Keratinocyte (primary cell): ENCODE data around the gene ZBTB3. TPM values are rescaled to one million over a fixed set of nuclear protein-coding genes. Genes with fewer than 3 reads are reported as not detected.
"Not testable (repeated sequence)": the region's sequence is repeated elsewhere in the genome, so short reads cannot be mapped to it uniquely, and the experiment has no call there.

Source experiments
- DNase-seq: peaks from one replicate; pipeline ENCODE4 v3.0.0-alpha.2; 2011; ENCODE audit warnings: low read depth, missing footprints, low spot score
- FAIRE-seq: peaks from 2 replicates; lab custom pipeline; 2011; peaks lifted over from hg19 to GRCh38; lab: Jason Lieb, UNC
- H2AFZ ChIP-seq: 2 replicates; pipeline ENCODE4 v1.6.0; 2012; ENCODE audit warnings: low read length, control low read depth, inconsistent platforms; ENCODE audit not compliant: control insufficient read depth
- H3K27ac ChIP-seq: 2 replicates; pipeline ENCODE4 v1.5.1; 2011; ENCODE audit warnings: low read length; ENCODE audit not compliant: control insufficient read depth, insufficient read depth
- H3K27me3 ChIP-seq: 3 replicates; pipeline ENCODE4 v1.6.0; 2011; ENCODE audit warnings: low read length; ENCODE audit not compliant: control insufficient read depth, insufficient read depth; ENCODE audit errors: extremely low read depth
- H3K36me3 ChIP-seq, 2 experiments: 2 replicates in 1 of 2; 3 replicates in 1 of 2; pipeline ENCODE4 v1.5.1; 2011; ENCODE audit warnings: low read length in 2 of 2, mild to moderate bottlenecking in 1 of 2; ENCODE audit not compliant: control insufficient read depth in 2 of 2, insufficient read depth in 2 of 2; ENCODE audit errors: extremely low read depth in 1 of 2
- H3K4me1 ChIP-seq: 3 replicates; pipeline ENCODE4 v1.5.1; 2011; ENCODE audit warnings: low read length; ENCODE audit not compliant: control insufficient read depth, insufficient read depth; ENCODE audit errors: extremely low read depth
- H3K4me2 ChIP-seq: 3 replicates; pipeline ENCODE4 v1.6.0; 2011; ENCODE audit warnings: low read depth, low read length; ENCODE audit not compliant: control insufficient read depth, insufficient read depth; ENCODE audit errors: extremely low read depth
- H3K4me3 ChIP-seq, 3 experiments: fragments of 200-600 bp in 1 of 3; sonication (generic) in 1 of 3; 2 replicates in 2 of 3; 3 replicates in 1 of 3; pipeline ENCODE4 v1.5.1; 2011 to 2016; ENCODE audit warnings: low read length in 3 of 3, mild to moderate bottlenecking in 3 of 3, control low read depth in 2 of 3, inconsistent platforms in 1 of 3, low read depth in 1 of 3, mixed read lengths in 1 of 3, mixed run types in 1 of 3, moderate library complexity in 1 of 3; ENCODE audit not compliant: control insufficient read depth in 2 of 3, insufficient read depth in 2 of 3; ENCODE audit errors: extremely low read depth in 1 of 3
- H3K79me2 ChIP-seq: 2 replicates; pipeline ENCODE4 v1.6.0; 2012; ENCODE audit warnings: low read length; ENCODE audit not compliant: control insufficient read depth, insufficient read depth
- H3K9ac ChIP-seq: 3 replicates; pipeline ENCODE4 v1.6.0; 2011; ENCODE audit warnings: low read length; ENCODE audit not compliant: control insufficient read depth, insufficient read depth; ENCODE audit errors: extremely low read depth
- H3K9me1 ChIP-seq: 3 replicates; pipeline ENCODE4 v1.6.0; 2011; ENCODE audit warnings: low read length; ENCODE audit not compliant: control insufficient read depth, insufficient read depth; ENCODE audit errors: extremely low read depth
- H3K9me3 ChIP-seq: 2 replicates; pipeline ENCODE4 v1.5.1; 2012; ENCODE audit warnings: low read depth, low read length; ENCODE audit not compliant: control insufficient read depth
- H4K20me1 ChIP-seq: 3 replicates; pipeline ENCODE4 v1.6.0; 2011; ENCODE audit warnings: low read length; ENCODE audit not compliant: control insufficient read depth, insufficient read depth; ENCODE audit errors: extremely low read depth
- CTCF ChIP-seq, 3 experiments: IDR thresholded peaks in 1 of 3; conservative IDR thresholded peaks in 1 of 3; optimal IDR thresholded peaks in 1 of 3; 2 replicates in 2 of 3; 3 replicates in 1 of 3; pipeline versions ENCODE3 to v1.5.1; 2011; ENCODE audit warnings: low read length in 3 of 3, mild to moderate bottlenecking in 3 of 3, moderate library complexity in 2 of 3, control low read depth in 1 of 3, inconsistent platforms in 1 of 3; ENCODE audit not compliant: insufficient read depth in 2 of 3; ENCODE audit errors: extremely low read depth in 1 of 3
- EZH2 ChIP-seq: IDR thresholded peaks from one replicate; pipeline ENCODE4 v1.6.1; 2012; ENCODE audit warnings: inconsistent platforms, mild to moderate bottlenecking, low read length, moderate library complexity
- dilution Hi-C: fragments of 300-500 bp; cut with MboI; formaldehyde crosslinking; loops from one replicate; pipeline ENCODE4 v1.7.0; 2020; ENCODE audit warnings: low sequenced_read_pairs; ENCODE audit not compliant: extremely low pct_ligation_motif_present
- polyA plus RNA-seq, 5 experiments: library from polyadenylated mRNA; depleted of rRNA in 3 of 5; stranded (reverse) in 3 of 5; stranded (forward) in 1 of 5; unstranded in 1 of 5; fragments of >200 nt; gene quantifications; 1 replicate in 1 of 5; 2 replicates in 3 of 5; 3 replicates in 1 of 5; pipeline versions ENCODE4 v1.2.1 to v1.2.3, GENCODE V29; 2011 to 2012; ENCODE audit warnings: missing spikeins in 2 of 5, low read depth in 1 of 5, low replicate concordance in 1 of 5

The ZBTB3 gene
- polyA plus RNA-seq, 1 donor (not counting 4 experiments of a cell fraction or from before 2014, with no cell fraction given): 3.4 TPM

GRCh38 chr11:62705413-62705812 is 48.5 kb downstream of the ZBTB3 start:
- Histone ChIP-seq H3K4me2 (peak overlapping the region; percentile 99), H3K27me3 (no peaks in the 10 kb centered on the region), H3K36me3 (peaks cover 2 to 8% of the 10 kb centered on the region in 2 experiments), H3K9me3 (no peaks in the 10 kb centered on the region), H4K20me1 (no peaks in the 10 kb centered on the region), H3K79me2 (no peaks in the 10 kb centered on the region), H2AFZ (peak overlapping the region; percentile 92), H3K9me1 (no peaks in the 10 kb centered on the region), H3K4me3 (peak overlapping the region; percentile 59 to 95 (median 72)), H3K27ac (peak overlapping the region; percentile 87), H3K9ac (peak overlapping the region; percentile 86), H3K4me1 (peaks cover 36% of the 10 kb centered on the region)
- TF ChIP-seq EZH2: no peak
- TF ChIP-seq CTCF (optimal IDR thresholded peaks at IDR 0.05 in 1 of 3, IDR thresholded peaks at IDR 0.05 in 1 of 3, conservative IDR thresholded peaks at IDR 0.05 in 1 of 3; ENCODE audit: extremely low read depth in 1 of 3, insufficient read depth in 2 of 3, low read length in 3 of 3): peak in 2 of 3 experiments; percentile 13 to 26
- no peak for FAIRE-seq
- no peak for DNase-seq
- dilution Hi-C loops: no loop called here

- H3K4me2 ChIP-seq, H4K20me1 ChIP-seq, FAIRE-seq, H3K9me3 ChIP-seq, dilution Hi-C loops, H3K27me3 ChIP-seq, H3K9ac ChIP-seq, H3K4me3 ChIP-seq, H3K9me1 ChIP-seq, H3K36me3 ChIP-seq, DNase-seq, H2AFZ ChIP-seq, H3K79me2 ChIP-seq, H3K27ac ChIP-seq: not testable (repeated sequence)
- H3K4me1 ChIP-seq: peaks cover 25% of the 10 kb centered on the region
These were observed 50.0 kb downstream of the ZBTB3 start for GRCh38 chr11:62703921-62704320.

DNA sequence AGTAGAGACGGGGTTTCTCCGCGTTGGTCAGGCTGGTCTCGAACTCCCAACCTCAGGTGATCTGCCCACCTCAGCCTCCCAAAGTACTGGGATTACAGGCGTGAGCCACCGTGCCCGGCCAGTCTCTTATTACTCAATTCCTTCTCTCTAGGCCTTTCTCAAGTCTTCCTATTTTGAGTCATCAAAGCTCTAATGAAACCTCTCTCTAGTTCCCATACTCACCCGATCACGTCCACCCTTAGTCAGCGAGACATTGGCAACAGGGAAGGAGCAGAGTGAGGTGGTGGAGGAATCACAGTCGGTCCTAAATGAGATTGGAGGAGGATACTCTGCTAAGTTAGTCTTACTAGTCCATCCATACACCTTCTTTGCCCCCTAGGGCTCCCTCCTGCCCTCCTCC is 51.7 kb downstream of the ZBTB3 start:
- H3K9me3 ChIP-seq: no peaks in the 10 kb centered on the region
- no peak overlapping the region for H3K27ac ChIP-seq
- H2AFZ ChIP-seq: no peak overlapping the region
- H3K79me2 ChIP-seq: no peaks in the 10 kb centered on the region
- TF ChIP-seq EZH2 (no peak), CTCF (optimal IDR thresholded peaks at IDR 0.05 in 1 of 3, IDR thresholded peaks at IDR 0.05 in 1 of 3, conservative IDR thresholded peaks at IDR 0.05 in 1 of 3; ENCODE audit: extremely low read depth in 1 of 3, insufficient read depth in 2 of 3, low read length in 3 of 3) (no peak)
- DNase-seq (no peak), FAIRE-seq (no peak)
- H4K20me1 ChIP-seq: no peaks in the 10 kb centered on the region
- dilution Hi-C loops: no loop called here
- H3K36me3 ChIP-seq: peaks cover 0 to 5% of the 10 kb centered on the region in 2 experiments
- no peak overlapping the region for H3K9ac ChIP-seq
- H3K9me1 ChIP-seq: no peaks in the 10 kb centered on the region
- H3K4me2 ChIP-seq: no peak overlapping the region
- H3K4me1 ChIP-seq: peaks cover 17% of the 10 kb centered on the region
- H3K27me3 ChIP-seq: no peaks in the 10 kb centered on the region
- no peak overlapping the region for H3K4me3 ChIP-seq
